ENCODE measurements around the gene PCSK7.

PCSK7 gene

DNA sequence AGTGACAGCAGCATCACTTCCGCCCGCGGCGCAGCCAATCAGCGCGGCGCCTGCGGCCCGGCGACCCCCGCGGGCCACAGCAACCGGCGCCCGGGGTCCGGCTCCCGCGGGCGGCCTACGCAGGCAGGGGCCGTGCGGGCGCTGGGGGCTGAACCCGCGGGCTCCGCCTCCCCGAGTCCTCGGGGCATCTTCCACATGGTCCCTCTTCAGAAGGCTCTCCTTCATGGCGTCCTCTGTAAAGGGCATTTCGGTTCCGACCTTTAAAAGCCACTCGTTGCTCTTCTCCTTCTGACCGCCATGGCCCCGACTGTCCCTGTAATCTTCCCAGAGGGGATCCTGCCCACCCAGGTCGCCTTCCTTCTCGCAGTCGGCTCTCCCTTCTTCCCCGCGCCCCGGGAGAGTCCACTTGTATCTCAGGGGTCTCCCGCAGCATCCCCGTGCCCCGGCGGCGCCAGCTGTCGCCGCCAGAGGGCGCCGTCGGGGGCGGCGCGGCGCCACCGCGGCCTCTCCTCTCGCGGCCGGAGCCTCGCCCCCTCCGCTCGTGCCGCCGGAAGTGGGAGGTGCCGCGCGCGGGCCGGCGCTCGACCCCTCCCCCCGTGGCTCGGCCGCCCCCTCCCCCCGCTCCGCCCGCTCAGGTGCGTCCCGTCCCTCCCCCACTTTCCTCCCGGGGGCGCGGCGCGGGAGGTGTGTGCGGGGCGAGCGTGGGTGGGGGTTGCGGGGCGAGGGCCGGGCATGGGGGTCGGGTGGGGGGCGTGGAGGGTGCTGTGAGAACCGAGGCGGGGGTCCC lies 412 bp upstream of the PCSK7 start, which contains the start of gene RNF214:
RNF214 (plus strand) TSS at position 580 of the 787 bp plus-strand sequence. CDS start 1,602 bp downstream, outside the sequence.
- no peak for TF ChIP-seq EZH2 (optimal IDR thresholded peaks at IDR 0.05; ENCODE audit: low read depth, low read length)
- TF ChIP-seq, protein P1, sequence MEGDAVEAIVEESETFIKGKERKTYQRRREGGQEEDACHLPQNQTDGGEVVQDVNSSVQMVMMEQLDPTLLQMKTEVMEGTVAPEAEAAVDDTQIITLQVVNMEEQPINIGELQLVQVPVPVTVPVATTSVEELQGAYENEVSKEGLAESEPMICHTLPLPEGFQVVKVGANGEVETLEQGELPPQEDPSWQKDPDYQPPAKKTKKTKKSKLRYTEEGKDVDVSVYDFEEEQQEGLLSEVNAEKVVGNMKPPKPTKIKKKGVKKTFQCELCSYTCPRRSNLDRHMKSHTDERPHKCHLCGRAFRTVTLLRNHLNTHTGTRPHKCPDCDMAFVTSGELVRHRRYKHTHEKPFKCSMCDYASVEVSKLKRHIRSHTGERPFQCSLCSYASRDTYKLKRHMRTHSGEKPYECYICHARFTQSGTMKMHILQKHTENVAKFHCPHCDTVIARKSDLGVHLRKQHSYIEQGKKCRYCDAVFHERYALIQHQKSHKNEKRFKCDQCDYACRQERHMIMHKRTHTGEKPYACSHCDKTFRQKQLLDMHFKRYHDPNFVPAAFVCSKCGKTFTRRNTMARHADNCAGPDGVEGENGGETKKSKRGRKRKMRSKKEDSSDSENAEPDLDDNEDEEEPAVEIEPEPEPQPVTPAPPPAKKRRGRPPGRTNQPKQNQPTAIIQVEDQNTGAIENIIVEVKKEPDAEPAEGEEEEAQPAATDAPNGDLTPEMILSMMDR (IDR thresholded peaks at IDR 0.05; ENCODE audit: low read length) = peak; percentile 73
- Histone ChIP-seq H3K9me2 (replicated peaks; ENCODE audit: insufficient read depth, low read length) (no peaks in the 10 kb centered on the region), H3F3A (ENCODE audit: insufficient read depth, low read length) (no peaks in the 10 kb centered on the region), H2AFZ (ENCODE audit: low read length) (peak within 1 kb of the TSS; percentile 87), H3K4me3 (ENCODE audit: low read length) (peak within 1 kb of the TSS; percentile 95), H3K79me2 (ENCODE audit: low read length) (peaks cover 32% of the 10 kb centered on the region), H4K20me1 (ENCODE audit: insufficient read depth, low read length) (no peaks in the 10 kb centered on the region), H3K4me1 (ENCODE audit: low read length) (peaks cover 16% of the 10 kb centered on the region; the same call in 1 of the 2 replicates), H3K27me3 (replicated peaks; ENCODE audit: insufficient read depth, low read length) (no peaks in the 10 kb centered on the region), H3K9ac (ENCODE audit: low read length) (peak within 1 kb of the TSS; percentile 92), H3K4me2 (ENCODE audit: low read depth, low read length) (peak within 1 kb of the TSS; percentile 98), H3K9me3 (replicated peaks; ENCODE audit: insufficient read depth, low read length) (no peaks in the 10 kb centered on the region), H3K36me3 (replicated peaks; ENCODE audit: insufficient read depth, low read length) (0 out of 2 replicates have a peak, but pooled peaks cover 3% of the 10 kb centered on the region), H3K27ac (ENCODE audit: low read length) (peak within 1 kb of the TSS; percentile 55; the same call in 1 of the 2 replicates)
- DNase-seq = peak; percentile 82

GRCh38 chr11:117230999-117231841 lies 653 bp downstream of the PCSK7 start:
- Histone ChIP-seq H3K27ac (ENCODE audit: low read length) (peak overlapping the region; percentile 4; the same call in 1 of the 2 replicates), H3K4me3 (ENCODE audit: low read length) (peak overlapping the region; percentile 95), H3K9me3 (replicated peaks; ENCODE audit: insufficient read depth, low read length) (no peaks in the 10 kb centered on the region), H4K20me1 (ENCODE audit: insufficient read depth, low read length) (no peaks in the 10 kb centered on the region), H3F3A (ENCODE audit: insufficient read depth, low read length) (no peaks in the 10 kb centered on the region), H3K4me2 (ENCODE audit: low read depth, low read length) (peak overlapping the region; percentile 93), H2AFZ (ENCODE audit: low read length) (peak overlapping the region; percentile 53; the same call in 1 of the 2 replicates), H3K4me1 (ENCODE audit: low read length) (peaks cover 16% of the 10 kb centered on the region; the same call in 1 of the 2 replicates), H3K27me3 (replicated peaks; ENCODE audit: insufficient read depth, low read length) (no peaks in the 10 kb centered on the region), H3K9ac (ENCODE audit: low read length) (peak overlapping the region; percentile 92), H3K9me2 (replicated peaks; ENCODE audit: insufficient read depth, low read length) (no peaks in the 10 kb centered on the region), H3K36me3 (replicated peaks; ENCODE audit: insufficient read depth, low read length) (peaks cover 3% of the 10 kb centered on the region; the same call in 1 of the 2 replicates), H3K79me2 (ENCODE audit: low read length) (peaks cover 32% of the 10 kb centered on the region)
- TF ChIP-seq, protein P1 (IDR thresholded peaks at IDR 0.05; ENCODE audit: low read length) = no peak
- TF ChIP-seq EZH2 (optimal IDR thresholded peaks at IDR 0.05; ENCODE audit: low read depth, low read length) (no peak), EZH2phosphoT487 (IDR thresholded peaks at IDR 0.05; ENCODE audit: low read length) (no peak)
- no peak for DNase-seq

DNA sequence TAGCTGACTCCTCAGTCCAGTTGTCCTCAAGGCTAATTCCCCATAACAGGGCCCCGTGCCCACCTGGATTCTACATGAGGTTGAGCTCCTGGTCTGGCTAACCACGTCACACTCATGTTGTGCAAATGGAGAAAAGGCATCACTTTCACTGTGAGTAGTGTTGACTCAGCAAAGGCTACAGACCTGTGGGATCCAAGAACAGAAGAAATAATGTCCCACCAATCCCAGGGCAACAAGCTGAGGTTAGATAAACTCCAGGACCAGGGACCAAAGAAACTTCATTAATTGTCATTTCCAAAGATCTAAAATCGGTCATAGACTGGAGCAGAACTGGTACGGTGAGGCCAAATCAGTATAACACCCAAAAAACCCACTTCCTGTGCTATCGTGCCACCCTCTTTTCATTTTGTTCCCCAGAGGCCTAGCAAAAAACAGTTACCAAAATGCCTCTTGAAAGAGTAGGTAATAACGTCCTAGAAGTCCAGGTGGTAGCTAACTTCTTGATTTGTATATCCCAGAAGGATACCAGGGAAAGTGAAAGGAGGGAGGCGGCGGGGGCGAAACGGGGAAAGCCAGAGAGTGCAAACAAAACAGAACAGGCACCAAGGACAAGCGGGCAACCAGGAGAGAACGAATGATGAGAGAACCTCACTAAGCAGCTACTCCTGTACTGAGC lies 1.4 kb downstream of the PCSK7 start:
- Histone ChIP-seq H2AFZ (ENCODE audit: low read length) (no peak overlapping the region), H3K9me2 (replicated peaks; ENCODE audit: insufficient read depth, low read length) (no peaks in the 10 kb centered on the region), H3K36me3 (replicated peaks; ENCODE audit: insufficient read depth, low read length) (peaks cover 3% of the 10 kb centered on the region; the same call in 1 of the 2 replicates), H4K20me1 (ENCODE audit: insufficient read depth, low read length) (no peaks in the 10 kb centered on the region), H3K9me3 (replicated peaks; ENCODE audit: insufficient read depth, low read length) (no peaks in the 10 kb centered on the region), H3K4me1 (ENCODE audit: low read length) (peaks cover 16% of the 10 kb centered on the region; the same call in 1 of the 2 replicates), H3K4me3 (ENCODE audit: low read length) (peak overlapping the region; percentile 95), H3K4me2 (ENCODE audit: low read depth, low read length) (peak overlapping the region; percentile 93), H3K27me3 (replicated peaks; ENCODE audit: insufficient read depth, low read length) (no peaks in the 10 kb centered on the region), H3K9ac (ENCODE audit: low read length) (peak overlapping the region; percentile 92; the same call in 1 of the 2 replicates), H3K27ac (ENCODE audit: low read length) (no peak overlapping the region; the same call in 1 of the 2 replicates), H3F3A (ENCODE audit: insufficient read depth, low read length) (no peaks in the 10 kb centered on the region), H3K79me2 (ENCODE audit: low read length) (peaks cover 32% of the 10 kb centered on the region)
- no peak for DNase-seq
- TF ChIP-seq, protein P1 (IDR thresholded peaks at IDR 0.05; ENCODE audit: low read length) = no peak
- TF ChIP-seq EZH2 (optimal IDR thresholded peaks at IDR 0.05; ENCODE audit: low read depth, low read length) (no peak), EZH2phosphoT487 (IDR thresholded peaks at IDR 0.05; ENCODE audit: low read length) (no peak)
